Sigmoid colon (tissue), 7 donors: ENCODE data around the gene DNAH12. TPM values are rescaled to one million over a fixed set of nuclear protein-coding genes. Genes with fewer than 3 reads are reported as not detected.

Source experiments
- DNase-seq: peaks from one replicate; pipeline ENCODE4 v3.0.0-alpha.2; 2019
- H3K27ac ChIP-seq, 4 donors: fragments of 200-600 bp; sonication (generic); one replicate each; pipeline ENCODE4 v1.5.1; 2016 to 2019; ENCODE audit warnings: mild to moderate bottlenecking in 1 of 4
- H3K27me3 ChIP-seq, 3 donors: fragments of 200-600 bp; sonication (generic); one replicate each; pipeline ENCODE4 v1.5.1; 2019; ENCODE audit warnings: mild to moderate bottlenecking in 1 of 3
- H3K36me3 ChIP-seq, 4 donors: fragments of 200-600 bp; sonication (generic); one replicate each; pipeline ENCODE4 v1.5.1; 2016 to 2019
- H3K4me1 ChIP-seq, 4 donors: fragments of 200-600 bp; sonication (generic); one replicate each; pipeline ENCODE4 v1.5.1; 2017 to 2019
- H3K4me3 ChIP-seq, 4 donors: fragments of 200-600 bp; sonication (generic); one replicate each; pipeline ENCODE4 v1.5.1; 2017 to 2019; ENCODE audit warnings: mild to moderate bottlenecking in 2 of 4, moderate library complexity in 1 of 4
- H3K9me3 ChIP-seq, 4 donors: fragments of 200-600 bp in 3 of 4; sonication (generic) in 3 of 4; one replicate each; pipeline versions ENCODE4 v1.5.1 to v1.6.1; 2013 to 2019
- CTCF ChIP-seq, 4 experiments: fragments of 450-650 bp in 3 of 4; fragments of 200-600 bp in 1 of 4; IDR thresholded peaks; one replicate each; pipeline ENCODE4 v1.5.1; 2016 to 2019; ENCODE audit warnings: antibody characterized with exemption in 4 of 4, mild to moderate bottlenecking in 3 of 4, moderate library complexity in 2 of 4
- EP300 ChIP-seq, 4 donors: sonication (generic); formaldehyde crosslinking; IDR thresholded peaks; one replicate each; pipeline ENCODE4 v1.6.1; 2017; ENCODE audit warnings: antibody characterized with exemption in 4 of 4
- POLR2A ChIP-seq, 2 donors: fragments of 450-650 bp; IDR thresholded peaks; one replicate each; pipeline ENCODE4 v1.6.1; 2016; ENCODE audit warnings: antibody characterized with exemption in 2 of 2, mild to moderate bottlenecking in 2 of 2, moderate library complexity in 2 of 2
- POLR2AphosphoS5 ChIP-seq, 4 donors: sonication (generic); formaldehyde crosslinking; IDR thresholded peaks; one replicate each; pipeline ENCODE4 v1.6.1; 2017; ENCODE audit warnings: antibody characterized with exemption in 4 of 4
- WGBS, 2 donors: extraction: QIAGEN DNeasy Blood & Tissue Kit; methylation state at CpG; one replicate each; pipeline ENCODE4 v1.1.7; 2013; 5-methylcytosine and 5-hydroxymethylcytosine counted together
- intact Hi-C: fragments of 100-400 bp; cut with DNase I; formaldehyde crosslinking; loops from one replicate; pipeline ENCODE4 v1.15.1; 2023
- polyA plus RNA-seq, 3 donors: library from polyadenylated mRNA; stranded (reverse); fragments of 200-250 nt; gene quantifications; one replicate each; pipeline ENCODE4 v1.2.3, GENCODE V29; 2013
- small RNA-seq, 3 donors: library from RNA; depleted of rRNA; stranded (forward); fragments of <200 nt; gene quantifications; one replicate each; pipeline ENCODE3, GENCODE V24; 2016
- total RNA-seq, 4 donors: library from RNA; depleted of rRNA; stranded (reverse); fragments of >200 nt; gene quantifications; one replicate each; pipeline ENCODE4 v1.1.0, GENCODE V29; 2016
- donor health status: healthy with polysubstance abuse.
- donor health status: Bipolar disorder and iron deficiency.
- donor health status: healthy.

Gene DNAH12
- total and polyA plus RNA-seq, 7 donors = 0.16 to 0.28 (median 0.27) TPM; not detected in 4

- intact Hi-C loops = no loop called here
- Histone ChIP-seq H3K4me1 (no peaks in the 10 kb centered on the region), H3K9me3 (no peaks in the 10 kb centered on the region), H3K27me3 (no peaks in the 10 kb centered on the region), H3K36me3 (peaks cover 0 to 100% (median 35%) of the 10 kb centered on the region in 4 donors), H3K4me3 (no peak overlapping the region), H3K27ac (no peak overlapping the region)
- 85 to 94% methylated on average over 2 of the region's 2 CpGs for WGBS, 2 donors
- DNase-seq = no peak
- TF ChIP-seq EP300 (IDR thresholded peaks at IDR 0.05) (no peak), POLR2AphosphoS5 (IDR thresholded peaks at IDR 0.05) (no peak), POLR2A (IDR thresholded peaks at IDR 0.05) (no peak), CTCF (IDR thresholded peaks at IDR 0.05) (no peak)
Observed at GRCh38 chr3:57244946-57245345, 299.2 kb downstream of the DNAH12 start.

Small RNA genes lying within 50 kb of the gene (small RNA-seq; reads per million reads assigned to genes)
- gene RF00019 (0 reads per million in 3 donors), gene RNU6-108P (0 reads per million in 3 donors), gene RNU6-1181P (0 reads per million in 3 donors), gene RNU6-483P (0 reads per million in 3 donors)

Other genes starting within 250 kb of the DNAH12 start
- 10 to 100 TPM; 11.4 to 17.9 (median 12.4) TPM for gene PDE12, start 11.9 kb upstream of the DNAH12 start, total RNA-seq
- 1 to 10 TPM; 4.8 to 7.4 (median 7.4) TPM for gene PDE12, start 11.9 kb upstream of the DNAH12 start, polyA plus RNA-seq
- gene ARF4, start 53.0 kb upstream of the DNAH12 start, total RNA-seq = 10 to 100 TPM; 88.1 to 96.9 (median 89.3) TPM
- gene ARF4, start 53.0 kb upstream of the DNAH12 start, polyA plus RNA-seq = 100 to 1,000 TPM; 162 to 290 (median 168) TPM
- 10 to 100 TPM; 23.8 to 51.7 (median 38.4) TPM for gene DENND6A, start 148.7 kb upstream of the DNAH12 start, total RNA-seq
- 1 to 10 TPM; 6.0 to 8.6 (median 8.6) TPM for gene DENND6A, start 148.7 kb upstream of the DNAH12 start, polyA plus RNA-seq
- 100 to 1,000 TPM; 300 to 745 (median 456) TPM for gene SLMAP, start 212.0 kb upstream of the DNAH12 start, total RNA-seq
- 10 to 100 TPM; 28.2 to 32.7 (median 31.4) TPM for gene SLMAP, start 212.0 kb upstream of the DNAH12 start, polyA plus RNA-seq